GM12801 (cell line): ENCODE data around the gene TEDC2.

Experiments
- CTCF ChIP-seq: IDR thresholded peaks from one replicate; pipeline ENCODE4 v1.5.1; 2011; ENCODE audit warnings: control low read depth; ENCODE audit not compliant: insufficient read length; ENCODE audit errors: extremely low read depth

TEDC2 gene

DNA sequence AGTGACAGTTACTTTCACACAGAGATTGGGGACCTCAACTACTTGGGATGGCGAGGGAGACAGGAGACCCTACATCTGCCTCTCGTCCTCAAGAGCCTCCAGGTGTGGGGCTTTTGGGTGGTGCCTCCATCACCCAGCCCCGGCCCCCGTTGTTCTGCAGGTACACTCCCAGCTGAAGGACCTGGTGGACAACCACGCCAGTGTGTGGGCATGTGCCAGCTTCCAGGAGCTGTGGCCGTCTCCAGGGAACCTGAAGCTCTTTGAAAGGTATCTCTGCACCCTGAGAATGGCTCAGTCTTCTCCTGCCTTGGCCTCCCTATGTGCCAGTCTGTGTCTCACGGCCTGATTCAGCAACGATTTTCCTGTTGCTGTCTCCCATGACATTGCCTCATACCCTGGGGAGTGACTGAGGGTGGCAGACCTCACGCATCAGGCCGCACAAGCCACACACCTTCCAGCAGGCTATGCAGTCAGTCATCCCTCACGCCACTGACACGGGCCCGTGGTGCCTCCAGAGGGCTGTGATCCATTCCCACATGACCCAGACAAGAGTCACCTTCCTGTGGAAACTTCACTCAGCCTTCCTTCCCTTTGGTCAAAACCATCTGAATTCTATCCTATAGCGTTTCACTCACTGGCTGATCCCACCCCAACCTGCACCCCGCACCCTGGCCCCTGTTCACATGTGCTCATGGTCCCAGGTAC, 27.0 kb upstream of the TEDC2 start:
- TF ChIP-seq CTCF, result no peak

DNA sequence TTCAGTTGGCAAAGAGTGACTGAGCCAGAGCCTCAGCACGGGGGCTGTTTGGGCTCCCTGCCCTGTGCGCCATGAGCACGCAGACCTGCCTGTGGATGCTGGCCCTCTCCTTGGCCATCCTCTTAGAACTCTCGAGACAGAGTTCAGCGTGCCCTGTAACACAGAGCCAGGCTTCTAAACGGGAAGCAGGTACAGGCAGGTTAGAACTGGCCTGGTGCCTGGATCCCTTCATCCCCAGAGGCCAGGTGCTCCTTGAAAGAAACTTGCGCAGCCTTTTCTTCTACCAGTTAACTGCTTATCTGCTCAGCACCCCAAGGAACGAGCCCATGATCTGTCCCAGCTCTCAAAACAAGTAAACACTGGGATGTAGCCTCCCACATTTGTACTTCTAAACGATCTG, 23.8 kb upstream of the TEDC2 start:
- no peak for TF ChIP-seq CTCF

- no peak for TF ChIP-seq CTCF
Measured at GRCh38 chr16:2437032-2437790, 22.7 kb upstream of the TEDC2 start.

- TF ChIP-seq CTCF, result no peak
Measured at GRCh38 chr16:2438121-2438520, 21.8 kb upstream of the TEDC2 start.

DNA sequence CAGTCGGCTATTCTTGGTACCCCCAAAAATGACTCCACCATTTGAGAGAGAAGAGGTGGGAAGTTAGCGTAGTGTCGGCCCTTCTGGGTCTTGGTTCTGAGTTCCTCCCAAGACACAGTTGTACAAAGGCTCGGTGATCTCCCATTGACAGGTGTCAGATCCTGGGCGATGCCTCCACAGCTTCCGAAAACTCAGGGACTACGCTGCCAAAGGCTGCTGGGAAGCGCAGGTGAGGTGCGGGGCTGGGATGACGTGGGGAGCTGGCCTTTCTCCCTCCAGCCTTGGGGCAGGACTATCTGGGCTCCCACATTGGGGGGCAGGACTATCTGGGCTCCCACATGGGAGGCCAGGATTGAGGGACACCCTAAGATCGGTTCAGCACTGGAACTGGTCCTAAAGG, 20.3 kb upstream of the TEDC2 start:
- no peak for TF ChIP-seq CTCF

DNA sequence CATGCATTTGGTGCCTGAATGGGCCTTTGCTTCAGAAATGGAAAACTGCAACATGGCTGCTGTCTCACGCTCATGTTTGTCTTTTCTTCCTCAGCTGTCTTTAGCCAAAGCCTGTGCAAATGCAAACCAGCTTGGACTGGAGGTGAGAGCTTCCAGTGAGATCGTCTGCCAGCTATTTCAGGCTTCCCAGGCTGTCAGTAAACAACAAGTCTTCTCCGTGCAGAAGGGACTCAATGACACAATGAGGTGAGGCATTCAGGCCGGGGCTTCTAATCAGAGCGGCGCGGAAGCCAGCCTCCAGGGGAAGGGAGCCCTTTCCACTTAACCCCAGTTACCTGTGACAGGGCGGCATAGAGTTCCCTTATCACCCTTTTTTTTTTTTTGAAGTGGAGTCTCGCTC, 16.4 kb upstream of the TEDC2 start:
- TF ChIP-seq CTCF, result no peak

- TF ChIP-seq CTCF, result no peak
Measured at GRCh38 chr16:2447920-2448583, 11.9 kb upstream of the TEDC2 start.
